GM18867 (cell line): ENCODE data around the gene PSMD11.
"Not testable (repeated sequence)": the region's sequence is repeated elsewhere in the genome, so short reads cannot be mapped to it uniquely, and the experiment has no call there.

Experiments
- ATAC-seq: cut with Tn5 transposase; IDR thresholded peaks from one replicate; pipeline ENCODE4 v1.9.1; 2021; ENCODE audit warnings: mild to moderate bottlenecking, moderate library complexity; ENCODE audit not compliant: unreplicated experiment

Gene PSMD11

GRCh38 chr17:32510466-32510865 is 66.2 kb downstream of the PSMD11 start:
- no peak for ATAC-seq

GRCh38 chr17:32512328-32512727 is 68.0 kb downstream of the PSMD11 start:
- no peak for ATAC-seq

- no peak for ATAC-seq
These were observed 69.3 kb downstream of the PSMD11 start for GRCh38 chr17:32513579-32513978.

GRCh38 chr17:32514606-32515005 is 70.3 kb downstream of the PSMD11 start:
- ATAC-seq = no peak

- ATAC-seq = peak; percentile 57
These were observed 71.5 kb downstream of the PSMD11 start for GRCh38 chr17:32515677-32516383.

- ATAC-seq = no peak
These were observed 72.1 kb downstream of the PSMD11 start for GRCh38 chr17:32516450-32516849.

GRCh38 chr17:32516940-32517701 is 72.8 kb downstream of the PSMD11 start:
- ATAC-seq = peak; percentile 33

GRCh38 chr17:32517982-32518381 is 73.7 kb downstream of the PSMD11 start:
- no peak for ATAC-seq

- no peak for ATAC-seq
These were observed 74.4 kb downstream of the PSMD11 start for GRCh38 chr17:32518646-32519227.

- ATAC-seq = no peak
These were observed 75.2 kb downstream of the PSMD11 start for GRCh38 chr17:32519228-32520103.

- ATAC-seq = no peak
These were observed 75.9 kb downstream of the PSMD11 start for GRCh38 chr17:32520104-32520701.

- ATAC-seq = no peak
These were observed 76.6 kb downstream of the PSMD11 start for GRCh38 chr17:32520737-32521404.

GRCh38 chr17:32523017-32523680 is 78.8 kb downstream of the PSMD11 start:
- ATAC-seq = peak; percentile 67

- peak; percentile 51 for ATAC-seq
These were observed 79.7 kb downstream of the PSMD11 start for GRCh38 chr17:32523827-32524552.

- not testable (repeated sequence) for ATAC-seq
These were observed 80.2 kb downstream of the PSMD11 start for GRCh38 chr17:32524553-32524880.

- ATAC-seq = no peak
These were observed 80.8 kb downstream of the PSMD11 start for GRCh38 chr17:32525122-32525521.

- ATAC-seq = no peak
These were observed 82.8 kb downstream of the PSMD11 start for GRCh38 chr17:32527146-32527545.

GRCh38 chr17:32528825-32529224 is 84.5 kb downstream of the PSMD11 start:
- ATAC-seq = no peak

GRCh38 chr17:32529604-32530003 is 85.3 kb downstream of the PSMD11 start:
- ATAC-seq = no peak
